K562 (cell line): ENCODE measurements around the gene CTPS1. TPM values are rescaled to one million over a fixed set of nuclear protein-coding genes. Genes with fewer than 3 reads are reported as not detected.

Source experiments
- ATAC-seq: fragments of 200-7000 bp; cut with Tn5 transposase; 3 replicates; pipeline ENCODE4 v1.9.1; 2020; ENCODE audit warnings: moderate library complexity
- BruUV-seq: library from RNA; stranded (reverse); fragments of 400-500 nt; replicated peaks from 2 replicates; lab custom pipeline; 2021; lab: Mats Ljungman, UMichigan
- CTCF ChIA-PET: fragments of 300-600 bp; formaldehyde crosslinking; extraction: SDS; loops from one replicate; lab custom pipeline; 2021; ENCODE audit warnings: low intra/inter-chr PET ratio; lab: Yijun Ruan, JAX
- POLR2A ChIA-PET: fragments of 300-600, 350-650 bp; sonication (Branson Sonifier 250); formaldehyde crosslinking; extraction: SDS; loops from one replicate; lab custom pipeline; 2021; ENCODE audit warnings: antibody characterized with exemption, inconsistent platforms; lab: Yijun Ruan, JAX
- DNase-seq, 4 experiments: peaks; one replicate each; pipeline versions ENCODE4 v3.0.0 to v3.0.0-alpha.2; 2011 to 2018; ENCODE audit warnings: low spot score in 3 of 4, mixed read lengths in 3 of 4; ENCODE audit errors: extremely low read depth in 1 of 4
- FAIRE-seq: peaks from 2 replicates; lab custom pipeline; 2011; peaks lifted over from hg19 to GRCh38; lab: Jason Lieb, UNC
- H2AFZ ChIP-seq: 2 replicates; pipeline ENCODE4 v1.6.0; 2011; ENCODE audit warnings: low read depth, low read length, control low read depth, inconsistent platforms
- H3K27ac ChIP-seq: fragments of 200-600 bp; 3 replicates; pipeline ENCODE4 v1.8.0; 2011; ENCODE audit warnings: low read depth, mild to moderate bottlenecking, control low read depth, inconsistent platforms, low read length, moderate library complexity, mixed read lengths; ENCODE audit errors: extremely low read depth
- H3K27me3 ChIP-seq, 2 experiments: fragments of 300-600 bp in 1 of 2; 2 replicates in 1 of 2; 3 replicates in 1 of 2; pipeline versions ENCODE4 v1.6.0 to v1.8.0; 2011; ENCODE audit warnings: inconsistent platforms in 2 of 2, low read length in 2 of 2, mild to moderate bottlenecking in 1 of 2, mixed read lengths in 1 of 2, moderate library complexity in 1 of 2; ENCODE audit not compliant: control insufficient read depth in 2 of 2, insufficient read depth in 2 of 2
- H3K36me3 ChIP-seq: fragments of 300-600 bp; 3 replicates; pipeline ENCODE4 v1.8.0; 2011; ENCODE audit warnings: mild to moderate bottlenecking, low read length, inconsistent platforms; ENCODE audit not compliant: control insufficient read depth, insufficient read depth
- H3K4me1 ChIP-seq, 2 experiments: fragments of 200-600 bp in 1 of 2; replicated peaks in 1 of 2; 2 replicates in 1 of 2; 3 replicates in 1 of 2; pipeline versions ENCODE4 v1.5.1 to v1.8.0; 2011; ENCODE audit warnings: inconsistent platforms in 2 of 2, low read length in 2 of 2, mild to moderate bottlenecking in 1 of 2, mixed read lengths in 1 of 2, moderate library complexity in 1 of 2; ENCODE audit not compliant: control insufficient read depth in 2 of 2, insufficient read depth in 2 of 2
- H3K4me2 ChIP-seq: 2 replicates; pipeline ENCODE4 v1.6.1; 2011; ENCODE audit warnings: low read length, control low read depth, inconsistent platforms, mixed read lengths; ENCODE audit not compliant: insufficient read depth
- H3K4me3 ChIP-seq: fragments of 200-600 bp; sonication (generic), shearing (Covaris generic); 2 replicates; pipeline ENCODE4 v1.5.1; 2016; ENCODE audit warnings: control low read depth, inconsistent platforms
- H3K79me2 ChIP-seq: fragments of 200-600 bp; 3 replicates; pipeline ENCODE4 v1.8.0; 2011; ENCODE audit warnings: low read length, inconsistent platforms; ENCODE audit not compliant: control insufficient read depth, insufficient read depth
- H3K9ac ChIP-seq, 2 experiments: 2 replicates each; pipeline versions ENCODE4 v1.6.0 to v1.6.1; 2011; ENCODE audit warnings: low read depth in 2 of 2, low read length in 2 of 2, control low read depth in 1 of 2, inconsistent platforms in 1 of 2, mild to moderate bottlenecking in 1 of 2, mixed read lengths in 1 of 2; ENCODE audit not compliant: insufficient read depth in 1 of 2
- H3K9me1 ChIP-seq: one replicate; pipeline ENCODE4 v1.6.0; 2011; ENCODE audit warnings: inconsistent platforms, mild to moderate bottlenecking, low read length, moderate library complexity; ENCODE audit not compliant: control insufficient read depth, insufficient read depth
- H3K9me3 ChIP-seq: replicated peaks from 2 replicates; pipeline ENCODE4 v1.5.1; 2011; ENCODE audit warnings: low read depth, low read length, inconsistent platforms; ENCODE audit not compliant: control insufficient read depth, insufficient read depth
- H4K20me1 ChIP-seq: replicated peaks from 2 replicates; pipeline ENCODE4 v1.6.1; 2011; ENCODE audit warnings: low read length, inconsistent platforms, mixed read lengths; ENCODE audit not compliant: control insufficient read depth, insufficient read depth
- ARID3A ChIP-seq: IDR thresholded peaks from 2 replicates; pipeline ENCODE4 v1.6.1; 2012; ENCODE audit warnings: low read depth, low read length, improper control_type of control experiment, borderline replicate concordance
- ARID3B ChIP-seq: fragments of 250-450 bp; sonication (Bioruptor Pico); IDR thresholded peaks from 2 replicates; pipeline ENCODE4 v1.4.0; 2020; ENCODE audit warnings: borderline replicate concordance
- ATF7 ChIP-seq: fragments of 450-650 bp; IDR thresholded peaks from 2 replicates; pipeline ENCODE4 v1.7.1; 2014; ENCODE audit warnings: mild to moderate bottlenecking, moderate library complexity
- HDGF ChIP-seq: fragments of 450-650 bp; IDR thresholded peaks from 2 replicates; pipeline ENCODE4 v1.6.1; 2016
- PHB ChIP-seq: fragments of 250-450 bp; sonication (Bioruptor Pico); IDR thresholded peaks from 2 replicates; pipeline ENCODE4 v1.5.0; 2021
- RAD21 ChIP-seq, 2 experiments: fragments of 250-450 bp in 1 of 2; fragments of 450-650 bp in 1 of 2; sonication (Bioruptor Pico) in 1 of 2; formaldehyde crosslinking in 1 of 2; IDR thresholded peaks in 1 of 2; conservative IDR thresholded peaks in 1 of 2; 2 replicates each; pipeline versions ENCODE4 v1.4.0 to v1.8.0; 2020 to 2022; ENCODE audit warnings: mild to moderate bottlenecking in 2 of 2, moderate library complexity in 1 of 2
- RBM25 ChIP-seq: fragments of 200-400 bp; formaldehyde crosslinking; IDR thresholded peaks from 2 replicates; pipeline ENCODE4 v1.6.1; 2018; ENCODE audit warnings: low read length, low read depth, moderate library complexity; ENCODE audit not compliant: severe bottlenecking
- SIN3B ChIP-seq: fragments of 450-650 bp; IDR thresholded peaks from 2 replicates; pipeline ENCODE4 v1.6.1; 2017; ENCODE audit warnings: low read depth, mild to moderate bottlenecking, moderate library complexity
- THRAP3 ChIP-seq: fragments of 450-650 bp; IDR thresholded peaks from 2 replicates; pipeline ENCODE4 v1.6.1; 2016; ENCODE audit warnings: mild to moderate bottlenecking, inconsistent platforms, borderline replicate concordance
- ZNF140 ChIP-seq: fragments of 250-450 bp; sonication (Bioruptor Pico); IDR thresholded peaks from 2 replicates; pipeline ENCODE4 v1.8.0; 2021; ENCODE audit warnings: moderate library complexity, mild to moderate bottlenecking, inconsistent platforms
- WGBS: fragments of 100-300 bp; shearing (Covaris generic); methylation state at CpG from one replicate; pipeline ENCODE4 v1.1.6; 2016; ENCODE audit warnings: low coverage, mixed read lengths; ENCODE audit not compliant: insufficient coverage; ENCODE audit errors: missing lambda C conversion rate; 5-methylcytosine and 5-hydroxymethylcytosine counted together
- in situ Hi-C: fragments of 300-500 bp; cut with MboI; formaldehyde crosslinking; loops from 4 replicates; pipeline ENCODE4 v1.15.0; 2018; ENCODE audit warnings: inconsistent platforms, mixed read lengths
- intact Hi-C: fragments of 100-400 bp; cut with micrococcal nuclease; formaldehyde crosslinking; loops from 2 replicates; pipeline ENCODE4 v1.14.2; 2022
- polyA plus RNA-seq, 8 experiments: library from polyadenylated mRNA; depleted of rRNA in 4 of 8; stranded (reverse) in 5 of 8; unstranded in 3 of 8; fragments of >200 nt; fragmentation: Nextera tagmentation in 2 of 8; fragmentation: Illumina TruSeq in 1 of 8; extraction: Ambion mirVana in 2 of 8; extraction: Trizol in 1 of 8; gene quantifications; 2 replicates each; pipeline versions ENCODE4 v1.2.1 to v1.2.3, GENCODE V29; 2011 to 2014; ENCODE audit warnings: inconsistent platforms in 1 of 8, missing spikeins in 1 of 8
- total RNA-seq, 7 experiments: library from RNA; depleted of rRNA in 6 of 7; stranded (reverse); fragments of >200 nt in 6 of 7; fragmentation: Illumina TruSeq in 2 of 7; extraction: Trizol in 2 of 7; gene quantifications; 2 replicates each; pipeline versions ENCODE4 v1.2.1 to v1.2.3, GENCODE V29; 2011 to 2021; ENCODE audit warnings: low replicate concordance in 1 of 7
- TF ChIP-seq, protein P1 (sequence below): fragments of 250-450 bp; sonication (Bioruptor Pico); IDR thresholded peaks from 2 replicates; pipeline ENCODE4 v1.5.0; 2021
- TF ChIP-seq, protein P2 (sequence below), 3 experiments: IDR thresholded peaks in 2 of 3; conservative IDR thresholded peaks in 1 of 3; 2 replicates each; pipeline ENCODE4 v1.5.1; 2011 to 2012; ENCODE audit warnings: low read length in 3 of 3, mild to moderate bottlenecking in 3 of 3, control low read depth in 2 of 3, improper control_type of control experiment in 1 of 3, inconsistent platforms in 1 of 3, low read depth in 1 of 3, mixed read lengths in 1 of 3, moderate library complexity in 1 of 3; ENCODE audit not compliant: insufficient read depth in 2 of 3

Gene CTPS1
- total and polyA plus RNA-seq, 9 of the 15 experiments (the other 6 are each of a cell fraction or from before 2014, with no cell fraction given) = 44.4 to 164 (median 87.7) TPM

DNA sequence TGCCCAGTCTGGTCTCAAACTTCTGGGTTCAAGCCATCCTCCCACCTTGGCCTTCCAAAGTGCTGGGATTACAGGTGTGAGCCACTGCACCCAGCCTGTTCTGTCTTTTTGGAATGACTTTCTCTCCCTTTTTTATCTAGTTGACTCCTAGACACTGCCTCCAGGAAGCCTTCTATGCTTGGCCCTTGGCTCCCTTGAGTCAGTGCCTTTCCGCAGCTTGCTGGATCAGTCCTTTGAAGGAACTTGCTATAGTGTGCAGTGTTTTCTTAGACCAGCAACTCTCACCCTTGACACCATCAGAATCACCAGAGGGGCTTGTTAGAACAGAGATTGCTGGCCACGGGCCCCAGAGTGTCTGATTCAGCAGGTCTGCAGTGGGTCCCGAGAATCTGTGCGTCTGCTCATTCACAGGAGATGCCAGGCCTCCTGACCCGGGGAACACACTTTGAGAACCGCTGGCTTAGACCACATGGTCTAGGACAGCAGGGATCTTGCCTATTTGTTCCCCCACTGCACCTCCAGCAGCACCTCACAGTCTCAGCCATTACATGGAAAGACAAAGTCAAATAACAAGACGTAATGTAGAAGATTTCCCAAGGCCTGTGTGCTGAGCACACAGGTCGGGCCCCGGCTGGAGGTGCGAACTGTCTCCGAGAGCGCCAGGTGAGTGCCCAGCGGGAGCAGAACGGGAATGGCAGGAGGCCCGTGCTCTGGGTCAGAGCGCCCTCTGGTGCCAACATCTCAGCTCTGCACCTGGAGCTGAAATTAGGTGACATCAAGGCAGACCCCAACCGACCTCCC lies 27.4 kb upstream of the CTPS1 start:
- Histone ChIP-seq H3K4me2 (peak overlapping the region; percentile 70), H3K4me3 (no peak overlapping the region), H3K79me2 (no peaks in the 10 kb centered on the region), H3K9ac (peak overlapping the region in 1 of 2 experiments; percentile 80; a peak in 2 of 4 replicates), H2AFZ (peak overlapping the region; percentile 65), H3K27me3 (peaks cover 5 to 10% of the 10 kb centered on the region in 2 experiments; a peak in 3 of 5 replicates), H4K20me1 (no peaks in the 10 kb centered on the region), H3K27ac (no peak overlapping the region), H3K9me3 (no peaks in the 10 kb centered on the region), H3K9me1 (no peaks in the 10 kb centered on the region), H3K36me3 (no peaks in the 10 kb centered on the region), H3K4me1 (peaks cover 5 to 12% of the 10 kb centered on the region in 2 experiments; a peak in 4 of 5 replicates)
- no TSS peak for BruUV-seq
- in situ Hi-C loops = loop anchor here (5.0 kb wide), 3 partner anchors 95 to 340 kb away; no protein-coding TSS in a partner anchor
- WGBS = 9% methylated on average over 17 of the region's 17 CpGs
- POLR2A ChIA-PET = interaction anchor here (0.6 to 5.5 kb wide), 11 partner anchors 10 to 421 kb away, joined by 3 to 22 read pairs (median 4); partner anchors contain the start of genes CITED4 and ZNF684
- CTCF ChIA-PET = interaction anchor here (0.8 to 6.0 kb wide), 8 partner anchors 88 to 339 kb away, joined by 3 to 120 read pairs (median 5); partner anchors contain the start of gene CITED4
- peak; percentile 80 to 88 (median 86) for DNase-seq
- FAIRE-seq = peak; percentile 81
- ATAC-seq = peak; percentile 88
- intact Hi-C loops = loop anchor here (1.0 to 5.0 kb wide), 5 partner anchors 90 to 360 kb away; partner anchors contain the start of gene CITED4
- TF ChIP-seq ATF7 (peak; percentile 48; the same call in 1 of the 2 replicates), PHB (CRISPR knock-in tag) (peak; percentile 41; the same call in 1 of the 2 replicates), HDGF (0 out of 2 replicates have a peak, but pooled peaks have one; percentile 86), ARID3B (CRISPR knock-in tag) (no peak), SIN3B (peak; percentile 54; the same call in 1 of the 2 replicates), RBM25 (peak; percentile 60), ZNF140 (CRISPR knock-in tag) (no peak), ARID3A (no peak), THRAP3 (no peak), RAD21 (CRISPR knock-in tag; conservative IDR thresholded peaks at IDR 0.05 in 1 of 2, IDR thresholded peaks at IDR 0.05 in 1 of 2) (peak; percentile 98 to 100)
- TF ChIP-seq, protein P1, sequence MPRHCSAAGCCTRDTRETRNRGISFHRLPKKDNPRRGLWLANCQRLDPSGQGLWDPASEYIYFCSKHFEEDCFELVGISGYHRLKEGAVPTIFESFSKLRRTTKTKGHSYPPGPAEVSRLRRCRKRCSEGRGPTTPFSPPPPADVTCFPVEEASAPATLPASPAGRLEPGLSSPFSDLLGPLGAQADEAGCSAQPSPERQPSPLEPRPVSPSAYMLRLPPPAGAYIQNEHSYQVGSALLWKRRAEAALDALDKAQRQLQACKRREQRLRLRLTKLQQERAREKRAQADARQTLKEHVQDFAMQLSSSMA (CRISPR knock-in tag) = no peak
- TF ChIP-seq, protein P2, sequence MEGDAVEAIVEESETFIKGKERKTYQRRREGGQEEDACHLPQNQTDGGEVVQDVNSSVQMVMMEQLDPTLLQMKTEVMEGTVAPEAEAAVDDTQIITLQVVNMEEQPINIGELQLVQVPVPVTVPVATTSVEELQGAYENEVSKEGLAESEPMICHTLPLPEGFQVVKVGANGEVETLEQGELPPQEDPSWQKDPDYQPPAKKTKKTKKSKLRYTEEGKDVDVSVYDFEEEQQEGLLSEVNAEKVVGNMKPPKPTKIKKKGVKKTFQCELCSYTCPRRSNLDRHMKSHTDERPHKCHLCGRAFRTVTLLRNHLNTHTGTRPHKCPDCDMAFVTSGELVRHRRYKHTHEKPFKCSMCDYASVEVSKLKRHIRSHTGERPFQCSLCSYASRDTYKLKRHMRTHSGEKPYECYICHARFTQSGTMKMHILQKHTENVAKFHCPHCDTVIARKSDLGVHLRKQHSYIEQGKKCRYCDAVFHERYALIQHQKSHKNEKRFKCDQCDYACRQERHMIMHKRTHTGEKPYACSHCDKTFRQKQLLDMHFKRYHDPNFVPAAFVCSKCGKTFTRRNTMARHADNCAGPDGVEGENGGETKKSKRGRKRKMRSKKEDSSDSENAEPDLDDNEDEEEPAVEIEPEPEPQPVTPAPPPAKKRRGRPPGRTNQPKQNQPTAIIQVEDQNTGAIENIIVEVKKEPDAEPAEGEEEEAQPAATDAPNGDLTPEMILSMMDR (IDR thresholded peaks at IDR 0.05 in 2 of 3, conservative IDR thresholded peaks at IDR 0.05 in 1 of 3; ENCODE audit: insufficient read depth in 2 of 3, low read depth in 1 of 3, low read length in 3 of 3) = peak; percentile 96 to 98 (median 98)
